Brain microvascular endothelial cell (primary cell): ENCODE measurements around the gene FGD6.
A peak's percentile ranks its signal among the peaks of the same experiment; 100 is the strongest.

ENCODE experiments used
- DNase-seq: peaks from one replicate; pipeline ENCODE4 v3.0.0-alpha.2; 2020
- H3K27ac ChIP-seq: fragments of 250-450 bp; sonication (Bioruptor Pico); 2 replicates; pipeline ENCODE4 v1.5.1; 2020; ENCODE audit warnings: mild to moderate bottlenecking, moderate library complexity
- H3K27me3 ChIP-seq: fragments of 250-450 bp; sonication (Bioruptor Pico); replicated peaks from 2 replicates; pipeline ENCODE4 v1.5.1; 2020; ENCODE audit warnings: mild to moderate bottlenecking
- H3K36me3 ChIP-seq: fragments of 250-450 bp; sonication (Bioruptor Pico); replicated peaks from 2 replicates; pipeline ENCODE4 v1.5.1; 2020; ENCODE audit warnings: mild to moderate bottlenecking
- H3K4me3 ChIP-seq: 2 replicates; pipeline ENCODE4 v1.5.1; 2011; ENCODE audit warnings: low read depth, mild to moderate bottlenecking, control low read depth, low read length, moderate library complexity
- CTCF ChIP-seq: IDR thresholded peaks from 2 replicates; pipeline ENCODE4 v1.5.1; 2011; ENCODE audit warnings: low read depth, mild to moderate bottlenecking, moderate library complexity, low read length, control low read depth, inconsistent platforms; ENCODE audit errors: missing control alignments
- in situ Hi-C: cut with HindIII; loops from 2 replicates; pipeline ENCODE4 v1.10.0; 2017; ENCODE audit warnings: low sequenced_read_pairs, low pct_ligation_motif_present

Gene FGD6

GRCh38 chr12:95177201-95177768 is 40.0 kb downstream of the FGD6 start:
- TF ChIP-seq CTCF = no peak
- no peak overlapping the region for H3K27ac ChIP-seq
- DNase-seq = no peak
- in situ Hi-C loops = no loop called here
- peaks cover 3% of the 10 kb centered on the region for H3K36me3 ChIP-seq
- H3K27me3 ChIP-seq = no peaks in the 10 kb centered on the region
- no peak overlapping the region for H3K4me3 ChIP-seq

- H3K36me3 ChIP-seq = peaks cover 6% of the 10 kb centered on the region
- peak overlapping the region; percentile 41 for H3K27ac ChIP-seq
- in situ Hi-C loops = no loop called here
- TF ChIP-seq CTCF = no peak
- H3K4me3 ChIP-seq = no peak overlapping the region
- H3K27me3 ChIP-seq = no peaks in the 10 kb centered on the region
- DNase-seq = peak; percentile 82
Observed at GRCh38 chr12:95173392-95174251, 43.6 kb downstream of the FGD6 start.

GRCh38 chr12:95169368-95169767 is 47.9 kb downstream of the FGD6 start:
- TF ChIP-seq CTCF = no peak
- Histone ChIP-seq H3K27ac (peak overlapping the region; percentile 86), H3K27me3 (no peaks in the 10 kb centered on the region), H3K36me3 (peaks cover 6% of the 10 kb centered on the region), H3K4me3 (no peak overlapping the region)
- in situ Hi-C loops = no loop called here
- DNase-seq = peak; percentile 95

- no peak for TF ChIP-seq CTCF
- no peak for DNase-seq
- Histone ChIP-seq H3K27ac (peak overlapping the region; percentile 86), H3K4me3 (no peak overlapping the region), H3K27me3 (no peaks in the 10 kb centered on the region), H3K36me3 (peaks cover 6% of the 10 kb centered on the region)
- in situ Hi-C loops = no loop called here
Observed at GRCh38 chr12:95168746-95169145, 48.5 kb downstream of the FGD6 start.

GRCh38 chr12:95164656-95165055 is 52.6 kb downstream of the FGD6 start:
- no peak overlapping the region for H3K4me3 ChIP-seq
- peak overlapping the region; percentile 88 for H3K27ac ChIP-seq
- in situ Hi-C loops = no loop called here
- DNase-seq = no peak
- no peak for TF ChIP-seq CTCF
- no peaks in the 10 kb centered on the region for H3K36me3 ChIP-seq
- H3K27me3 ChIP-seq = no peaks in the 10 kb centered on the region
